OCI-LY1 (cell line): ENCODE data around the gene MAP3K7CL.

Experiments
- H2AFZ ChIP-seq: fragments of 200-600 bp; sonication (generic), shearing (Covaris generic); 2 replicates; pipeline ENCODE4 v1.6.0; 2014; ENCODE audit warnings: antibody characterized with exemption, mild to moderate bottlenecking, low read length
- H3F3A ChIP-seq: fragments of 200-600 bp; sonication (generic), shearing (Covaris generic); 2 replicates; pipeline ENCODE4 v1.6.0; 2014; ENCODE audit warnings: mild to moderate bottlenecking, antibody characterized with exemption, low read length, moderate library complexity; ENCODE audit not compliant: insufficient read depth
- H3K27ac ChIP-seq: fragments of 200-600 bp; sonication (generic); 2 replicates; pipeline ENCODE4 v1.5.1; 2014; ENCODE audit warnings: low read length, mixed run types, mild to moderate bottlenecking, low read depth; ENCODE audit not compliant: poor library complexity, severe bottlenecking
- H3K27me3 ChIP-seq: fragments of 200-600 bp; sonication (generic); 2 replicates; pipeline ENCODE4 v1.6.0; 2014; ENCODE audit warnings: antibody characterized with exemption, mild to moderate bottlenecking, low read length, moderate library complexity; ENCODE audit not compliant: insufficient read depth
- H3K36me3 ChIP-seq: fragments of 200-600 bp; sonication (generic); 2 replicates; pipeline ENCODE4 v1.6.1; 2014; ENCODE audit warnings: mild to moderate bottlenecking, antibody characterized with exemption, low read length, moderate library complexity, mixed read lengths; ENCODE audit not compliant: insufficient read depth
- H3K4me1 ChIP-seq: fragments of 200-600 bp; sonication (generic); 2 replicates; pipeline ENCODE4 v1.5.1; 2014; ENCODE audit warnings: mild to moderate bottlenecking, low read length, moderate library complexity; ENCODE audit not compliant: insufficient read depth, severe bottlenecking
- H3K4me2 ChIP-seq: fragments of 200-600 bp; sonication (generic), shearing (Covaris generic); 2 replicates; pipeline ENCODE4 v1.6.1; 2014; ENCODE audit warnings: low read length
- H3K4me3 ChIP-seq: fragments of 200-600 bp; sonication (generic); 2 replicates; pipeline ENCODE4 v1.5.1; 2014; ENCODE audit warnings: low read length, low read depth, mild to moderate bottlenecking, mixed read lengths; ENCODE audit not compliant: poor library complexity, severe bottlenecking
- H3K79me2 ChIP-seq: fragments of 200-600 bp; shearing (Covaris generic); 2 replicates; pipeline ENCODE4 v1.6.1; 2016; ENCODE audit warnings: mixed run types, low read length, mixed read lengths; ENCODE audit not compliant: insufficient read depth
- H3K9ac ChIP-seq: fragments of 200-600 bp; sonication (generic), shearing (Covaris generic); 2 replicates; pipeline ENCODE4 v1.6.1; 2014; ENCODE audit warnings: mild to moderate bottlenecking, low read length, mixed read lengths
- H3K9me2 ChIP-seq: fragments of 200-600 bp; sonication (generic), shearing (Covaris generic); 2 replicates; pipeline ENCODE4 v1.6.1; 2014; ENCODE audit warnings: low read depth, mild to moderate bottlenecking, low read length, mixed read lengths
- H3K9me3 ChIP-seq: fragments of 200-600 bp; shearing (Covaris generic); 2 replicates; pipeline ENCODE4 v1.6.1; 2014; ENCODE audit warnings: low read length, mixed read lengths
- H4K20me1 ChIP-seq: fragments of 200-600 bp; sonication (generic), shearing (Covaris generic); 2 replicates; pipeline ENCODE4 v1.6.0; 2016; ENCODE audit warnings: mild to moderate bottlenecking, low read length; ENCODE audit not compliant: insufficient read depth
- EZH2 ChIP-seq: fragments of 200-600 bp; sonication (generic), shearing (Covaris generic); IDR thresholded peaks from 2 replicates; pipeline ENCODE4 v1.8.0; 2017; ENCODE audit warnings: borderline replicate concordance, mixed run types, mild to moderate bottlenecking, antibody characterized with exemption, low read length, moderate library complexity, mixed read lengths
- TF ChIP-seq, protein P1 (sequence below): fragments of 200-600 bp; sonication (generic), shearing (Covaris generic); IDR thresholded peaks from 2 replicates; pipeline ENCODE4 v1.5.1; 2017; ENCODE audit warnings: mild to moderate bottlenecking, antibody characterized with exemption, low read length, moderate library complexity, mixed read lengths

Gene MAP3K7CL

DNA sequence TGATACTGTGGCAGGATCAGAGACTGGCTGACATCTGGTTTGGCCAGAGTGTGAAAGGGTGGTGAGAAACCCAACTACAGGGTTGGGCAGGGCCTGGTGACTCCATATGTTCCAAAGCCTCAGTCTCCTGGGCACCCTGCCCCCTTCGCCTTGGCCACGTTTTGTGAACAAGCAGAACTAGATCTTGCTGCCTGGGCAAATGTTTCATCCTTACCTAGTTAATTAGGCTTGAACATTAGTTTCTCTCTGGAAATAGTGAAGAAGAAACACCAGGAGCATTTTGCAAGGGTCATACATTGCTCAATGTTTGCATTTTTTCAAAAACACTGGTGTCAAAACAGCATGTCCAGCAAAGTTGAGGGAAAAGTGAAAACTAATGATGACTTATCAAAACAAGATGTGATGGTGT, 60.5 kb downstream of the MAP3K7CL start:
- no peaks in the 10 kb centered on the region for H3F3A ChIP-seq
- H2AFZ ChIP-seq, result no peak overlapping the region
- no peaks in the 10 kb centered on the region for H3K36me3 ChIP-seq
- peaks cover 15% of the 10 kb centered on the region for H3K4me1 ChIP-seq
- no peak overlapping the region for H3K9ac ChIP-seq
- TF ChIP-seq, protein P1, sequence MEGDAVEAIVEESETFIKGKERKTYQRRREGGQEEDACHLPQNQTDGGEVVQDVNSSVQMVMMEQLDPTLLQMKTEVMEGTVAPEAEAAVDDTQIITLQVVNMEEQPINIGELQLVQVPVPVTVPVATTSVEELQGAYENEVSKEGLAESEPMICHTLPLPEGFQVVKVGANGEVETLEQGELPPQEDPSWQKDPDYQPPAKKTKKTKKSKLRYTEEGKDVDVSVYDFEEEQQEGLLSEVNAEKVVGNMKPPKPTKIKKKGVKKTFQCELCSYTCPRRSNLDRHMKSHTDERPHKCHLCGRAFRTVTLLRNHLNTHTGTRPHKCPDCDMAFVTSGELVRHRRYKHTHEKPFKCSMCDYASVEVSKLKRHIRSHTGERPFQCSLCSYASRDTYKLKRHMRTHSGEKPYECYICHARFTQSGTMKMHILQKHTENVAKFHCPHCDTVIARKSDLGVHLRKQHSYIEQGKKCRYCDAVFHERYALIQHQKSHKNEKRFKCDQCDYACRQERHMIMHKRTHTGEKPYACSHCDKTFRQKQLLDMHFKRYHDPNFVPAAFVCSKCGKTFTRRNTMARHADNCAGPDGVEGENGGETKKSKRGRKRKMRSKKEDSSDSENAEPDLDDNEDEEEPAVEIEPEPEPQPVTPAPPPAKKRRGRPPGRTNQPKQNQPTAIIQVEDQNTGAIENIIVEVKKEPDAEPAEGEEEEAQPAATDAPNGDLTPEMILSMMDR, result no peak
- TF ChIP-seq EZH2, result no peak
- no peaks in the 10 kb centered on the region for H3K27me3 ChIP-seq
- H3K27ac ChIP-seq, result no peak overlapping the region
- H3K4me3 ChIP-seq, result no peak overlapping the region
- no peaks in the 10 kb centered on the region for H3K9me2 ChIP-seq
- H4K20me1 ChIP-seq, result no peaks in the 10 kb centered on the region
- no peaks in the 10 kb centered on the region for H3K9me3 ChIP-seq
- no peak overlapping the region for H3K4me2 ChIP-seq
- H3K79me2 ChIP-seq, result no peaks in the 10 kb centered on the region

DNA sequence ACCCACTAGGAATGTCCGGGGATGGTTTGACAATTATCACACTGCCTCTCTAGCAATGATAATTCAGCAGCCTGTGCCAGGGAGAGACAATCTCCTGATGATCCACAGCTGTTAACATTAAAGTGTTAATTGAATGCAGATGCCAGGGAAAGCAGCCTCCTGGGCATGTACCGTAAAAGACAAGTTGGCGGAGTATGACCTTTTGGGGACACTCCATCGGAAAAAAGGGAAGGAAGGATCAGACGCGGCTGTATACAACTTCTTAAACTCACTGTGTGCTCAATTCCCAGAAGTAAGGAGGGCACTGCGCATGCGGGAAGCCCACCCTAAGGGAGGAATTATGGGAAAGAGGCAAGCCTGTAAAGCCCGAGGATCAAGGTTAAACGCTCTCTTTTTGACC, 62.6 kb downstream of the MAP3K7CL start:
- Histone ChIP-seq H3K4me2 (peak overlapping the region; percentile 41), H3K9me2 (no peaks in the 10 kb centered on the region), H3K9ac (peak overlapping the region; percentile 23; the same call in 1 of the 2 replicates), H3K79me2 (no peaks in the 10 kb centered on the region), H3K27ac (no peak overlapping the region), H3K27me3 (no peaks in the 10 kb centered on the region), H2AFZ (no peak overlapping the region), H4K20me1 (no peaks in the 10 kb centered on the region), H3K9me3 (no peaks in the 10 kb centered on the region), H3F3A (no peaks in the 10 kb centered on the region), H3K4me3 (peak overlapping the region; percentile 47), H3K4me1 (peaks cover 23% of the 10 kb centered on the region), H3K36me3 (no peaks in the 10 kb centered on the region)
- TF ChIP-seq EZH2, result no peak
- TF ChIP-seq, protein P1, result no peak

DNA sequence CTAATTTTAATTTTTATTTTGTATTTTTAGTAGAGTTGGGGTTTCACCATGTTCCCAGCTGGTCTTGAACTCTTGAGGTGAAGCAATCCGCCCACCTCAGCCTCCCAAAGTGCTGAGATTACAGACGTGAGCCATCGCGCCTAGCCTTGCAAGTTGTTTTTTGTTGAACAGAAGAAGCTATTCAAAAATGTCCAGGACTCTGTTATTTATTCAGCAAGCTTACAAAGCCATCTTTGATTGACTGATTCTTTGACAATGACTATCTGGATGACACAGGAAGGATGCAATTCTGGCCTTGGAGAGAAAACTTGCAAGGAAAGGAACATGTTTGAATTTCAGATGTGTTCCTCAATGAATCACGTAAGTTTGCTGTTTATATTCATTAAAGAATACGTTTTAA, 63.5 kb downstream of the MAP3K7CL start:
- no peak overlapping the region for H2AFZ ChIP-seq
- H3K9ac ChIP-seq, result no peak overlapping the region
- no peak overlapping the region; the same call in 1 of the 2 replicates for H3K4me2 ChIP-seq
- peaks cover 23% of the 10 kb centered on the region for H3K4me1 ChIP-seq
- no peaks in the 10 kb centered on the region for H3K27me3 ChIP-seq
- no peaks in the 10 kb centered on the region for H3K36me3 ChIP-seq
- no peaks in the 10 kb centered on the region for H4K20me1 ChIP-seq
- peak overlapping the region; percentile 47 for H3K4me3 ChIP-seq
- no peak for TF ChIP-seq EZH2
- TF ChIP-seq, protein P1, result no peak
- no peaks in the 10 kb centered on the region for H3K9me3 ChIP-seq
- H3K79me2 ChIP-seq, result no peaks in the 10 kb centered on the region
- H3K27ac ChIP-seq, result no peak overlapping the region
- H3K9me2 ChIP-seq, result no peaks in the 10 kb centered on the region
- no peaks in the 10 kb centered on the region for H3F3A ChIP-seq
